HG03103 (cell line): ENCODE measurements around the gene ANO2.
"Not testable (repeated sequence)": the region's sequence is repeated elsewhere in the genome, so short reads cannot be mapped to it uniquely, and the experiment has no call there.

Experiments
- ATAC-seq: cut with Tn5 transposase; IDR thresholded peaks from one replicate; pipeline ENCODE4 v1.9.1; 2021; ENCODE audit warnings: low read depth; ENCODE audit not compliant: unreplicated experiment

ANO2 gene

GRCh38 chr12:5690240-5690639, 254.8 kb downstream of the ANO2 start:
- ATAC-seq = no peak

GRCh38 chr12:5689773-5690172, 255.3 kb downstream of the ANO2 start:
- no peak for ATAC-seq

GRCh38 chr12:5688226-5688625, 256.8 kb downstream of the ANO2 start:
- ATAC-seq = no peak

GRCh38 chr12:5685935-5686334, 259.1 kb downstream of the ANO2 start:
- ATAC-seq = no peak

GRCh38 chr12:5684989-5685388, 260.1 kb downstream of the ANO2 start:
- ATAC-seq = no peak

- no peak for ATAC-seq
These were observed 262.5 kb downstream of the ANO2 start for GRCh38 chr12:5682581-5682980.

- ATAC-seq = no peak
These were observed 266.9 kb downstream of the ANO2 start for GRCh38 chr12:5678176-5678575.

GRCh38 chr12:5669624-5670023, 275.4 kb downstream of the ANO2 start:
- ATAC-seq = not testable (repeated sequence)

GRCh38 chr12:5665615-5666014, 279.4 kb downstream of the ANO2 start:
- ATAC-seq = no peak

GRCh38 chr12:5661811-5662210, 283.2 kb downstream of the ANO2 start:
- no peak for ATAC-seq

- ATAC-seq = no peak
These were observed 284.8 kb downstream of the ANO2 start for GRCh38 chr12:5660238-5660637.

GRCh38 chr12:5658339-5658941, 286.6 kb downstream of the ANO2 start:
- ATAC-seq = not testable (repeated sequence)

GRCh38 chr12:5656836-5657235, 288.2 kb downstream of the ANO2 start:
- no peak for ATAC-seq

- no peak for ATAC-seq
These were observed 289.9 kb downstream of the ANO2 start for GRCh38 chr12:5655120-5655519.

- no peak for ATAC-seq
These were observed 291.0 kb downstream of the ANO2 start for GRCh38 chr12:5654019-5654418.

GRCh38 chr12:5650829-5651461, 294.1 kb downstream of the ANO2 start:
- ATAC-seq = no peak

- ATAC-seq = no peak
These were observed 294.8 kb downstream of the ANO2 start for GRCh38 chr12:5650281-5650680.

GRCh38 chr12:5648692-5649359, 296.2 kb downstream of the ANO2 start:
- ATAC-seq = no peak

GRCh38 chr12:5643266-5643665, 301.8 kb downstream of the ANO2 start:
- no peak for ATAC-seq

GRCh38 chr12:5637698-5638097, 307.4 kb downstream of the ANO2 start:
- no peak for ATAC-seq

- no peak for ATAC-seq
These were observed 308.2 kb downstream of the ANO2 start for GRCh38 chr12:5636907-5637306.

GRCh38 chr12:5633106-5633505, 312.0 kb downstream of the ANO2 start:
- no peak for ATAC-seq
